Kidney epithelial cell (primary cell): ENCODE measurements around the gene TRAF3IP3. TPM values are rescaled to one million over a fixed set of nuclear protein-coding genes. Genes with fewer than 3 reads are reported as not detected.

ENCODE experiments used
- DNase-seq: peaks from one replicate; pipeline ENCODE4 v3.0.0-alpha.2; 2010; ENCODE audit warnings: low read depth
- H3K27me3 ChIP-seq: 2 replicates; pipeline ENCODE4 v1.6.0; 2011; ENCODE audit warnings: low read length; ENCODE audit not compliant: control insufficient read depth, insufficient read depth
- H3K36me3 ChIP-seq: 2 replicates; pipeline ENCODE4 v1.5.1; 2011; ENCODE audit warnings: low read length; ENCODE audit not compliant: control insufficient read depth, insufficient read depth
- H3K4me3 ChIP-seq: 2 replicates; pipeline ENCODE4 v1.5.1; 2011; ENCODE audit warnings: low read depth, mild to moderate bottlenecking, control low read depth, low read length
- total RNA-seq: library from RNA; depleted of rRNA; stranded (reverse); fragments of >200 nt; gene quantifications from 2 replicates; pipeline ENCODE4 v1.2.3, GENCODE V29; 2015
- TF ChIP-seq, protein P1 (sequence below): IDR thresholded peaks from 2 replicates; pipeline ENCODE4 v1.5.1; 2011; ENCODE audit warnings: mild to moderate bottlenecking, moderate library complexity, low read length, control low read depth, inconsistent platforms; ENCODE audit not compliant: insufficient read depth, poor library complexity, severe bottlenecking

Gene TRAF3IP3
- total RNA-seq, 1 donor from 2014 or later = not detected

DNA sequence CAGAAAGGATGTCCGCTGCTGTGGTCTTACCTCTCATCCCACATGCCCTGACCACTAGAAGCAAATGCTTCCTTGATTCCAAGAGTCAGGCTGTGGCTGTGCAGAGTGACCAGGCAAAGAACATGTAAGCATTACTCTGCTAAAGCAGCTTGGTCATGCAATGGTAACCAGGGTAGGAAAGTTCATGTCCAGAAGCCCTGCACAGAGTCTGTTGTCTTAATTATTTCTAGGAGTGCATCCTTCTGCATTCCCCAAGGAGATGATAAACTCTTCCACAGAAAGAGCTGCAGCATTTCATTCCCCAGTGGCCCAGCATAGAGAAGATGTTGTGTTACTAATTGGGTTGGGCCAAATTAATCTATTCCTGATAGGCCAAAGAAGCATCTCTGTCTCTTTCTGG is 61.8 kb downstream of the TRAF3IP3 start:
- Histone ChIP-seq H3K4me3 (no peak overlapping the region), H3K36me3 (no peaks in the 10 kb centered on the region), H3K27me3 (no peaks in the 10 kb centered on the region)
- TF ChIP-seq, protein P1, sequence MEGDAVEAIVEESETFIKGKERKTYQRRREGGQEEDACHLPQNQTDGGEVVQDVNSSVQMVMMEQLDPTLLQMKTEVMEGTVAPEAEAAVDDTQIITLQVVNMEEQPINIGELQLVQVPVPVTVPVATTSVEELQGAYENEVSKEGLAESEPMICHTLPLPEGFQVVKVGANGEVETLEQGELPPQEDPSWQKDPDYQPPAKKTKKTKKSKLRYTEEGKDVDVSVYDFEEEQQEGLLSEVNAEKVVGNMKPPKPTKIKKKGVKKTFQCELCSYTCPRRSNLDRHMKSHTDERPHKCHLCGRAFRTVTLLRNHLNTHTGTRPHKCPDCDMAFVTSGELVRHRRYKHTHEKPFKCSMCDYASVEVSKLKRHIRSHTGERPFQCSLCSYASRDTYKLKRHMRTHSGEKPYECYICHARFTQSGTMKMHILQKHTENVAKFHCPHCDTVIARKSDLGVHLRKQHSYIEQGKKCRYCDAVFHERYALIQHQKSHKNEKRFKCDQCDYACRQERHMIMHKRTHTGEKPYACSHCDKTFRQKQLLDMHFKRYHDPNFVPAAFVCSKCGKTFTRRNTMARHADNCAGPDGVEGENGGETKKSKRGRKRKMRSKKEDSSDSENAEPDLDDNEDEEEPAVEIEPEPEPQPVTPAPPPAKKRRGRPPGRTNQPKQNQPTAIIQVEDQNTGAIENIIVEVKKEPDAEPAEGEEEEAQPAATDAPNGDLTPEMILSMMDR = no peak
- DNase-seq = no peak

DNA sequence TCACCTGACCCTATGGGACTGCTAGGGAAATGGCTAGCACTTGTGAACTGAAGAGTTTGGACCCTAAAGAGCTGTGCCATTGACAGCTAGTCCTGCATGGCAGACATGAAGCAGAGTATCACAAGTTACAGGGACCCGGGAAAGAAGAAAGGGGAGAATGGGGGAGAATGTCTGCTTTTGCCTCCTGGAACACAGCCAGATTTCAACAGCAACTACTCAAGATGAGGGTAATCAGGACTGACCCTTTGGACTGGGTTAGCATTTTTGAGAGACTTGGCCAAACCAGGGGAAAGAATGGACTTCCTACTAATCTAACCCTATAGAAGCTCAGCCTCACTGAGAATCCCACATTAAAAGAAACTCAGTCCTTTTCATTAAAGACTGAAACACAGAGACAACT is 63.2 kb downstream of the TRAF3IP3 start:
- no peak for DNase-seq
- TF ChIP-seq, protein P1 = no peak
- Histone ChIP-seq H3K4me3 (no peak overlapping the region), H3K36me3 (no peaks in the 10 kb centered on the region), H3K27me3 (no peaks in the 10 kb centered on the region)

DNA sequence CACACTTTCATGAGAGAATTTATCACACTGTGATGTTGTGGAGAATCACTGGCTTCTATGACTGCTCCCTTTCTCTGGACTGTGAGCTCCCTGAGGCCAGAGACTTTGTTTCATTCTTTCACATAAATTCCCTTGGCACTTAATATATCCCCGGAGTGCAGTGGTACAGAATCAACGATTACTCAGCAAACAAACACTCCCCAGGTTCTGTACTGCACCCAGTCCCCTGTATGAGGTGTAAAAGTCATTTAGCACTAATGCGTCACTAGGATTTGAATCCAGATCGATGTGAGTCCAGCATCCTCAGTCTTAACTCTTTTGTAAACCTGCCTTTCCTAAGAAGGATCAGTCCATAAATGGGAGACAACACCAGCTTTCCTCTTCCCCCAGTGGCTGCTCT is 65.1 kb downstream of the TRAF3IP3 start:
- Histone ChIP-seq H3K27me3 (no peaks in the 10 kb centered on the region), H3K36me3 (no peaks in the 10 kb centered on the region), H3K4me3 (no peak overlapping the region)
- DNase-seq = no peak
- TF ChIP-seq, protein P1 = no peak

DNA sequence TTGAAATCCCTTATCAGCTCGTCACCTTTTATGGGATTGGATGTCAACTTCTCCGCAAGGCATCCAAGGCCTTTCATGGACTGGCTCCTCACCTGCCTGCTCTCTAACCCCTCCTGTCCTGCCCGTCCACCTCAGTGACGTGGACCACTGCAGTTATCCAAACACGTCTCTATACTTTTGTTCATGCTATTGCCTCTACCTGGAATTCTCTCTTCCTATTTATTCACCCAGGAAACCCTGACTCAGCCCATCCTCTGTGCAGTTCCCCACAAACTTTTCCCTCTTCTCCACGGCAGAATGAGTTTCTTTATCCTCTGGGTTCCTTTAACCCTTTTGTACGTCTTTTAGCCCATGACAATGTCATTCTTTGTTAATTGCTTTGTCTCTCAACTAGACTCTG is 66.9 kb downstream of the TRAF3IP3 start:
- DNase-seq = no peak
- Histone ChIP-seq H3K4me3 (no peak overlapping the region), H3K36me3 (no peaks in the 10 kb centered on the region), H3K27me3 (no peaks in the 10 kb centered on the region)
- TF ChIP-seq, protein P1 = no peak

DNA sequence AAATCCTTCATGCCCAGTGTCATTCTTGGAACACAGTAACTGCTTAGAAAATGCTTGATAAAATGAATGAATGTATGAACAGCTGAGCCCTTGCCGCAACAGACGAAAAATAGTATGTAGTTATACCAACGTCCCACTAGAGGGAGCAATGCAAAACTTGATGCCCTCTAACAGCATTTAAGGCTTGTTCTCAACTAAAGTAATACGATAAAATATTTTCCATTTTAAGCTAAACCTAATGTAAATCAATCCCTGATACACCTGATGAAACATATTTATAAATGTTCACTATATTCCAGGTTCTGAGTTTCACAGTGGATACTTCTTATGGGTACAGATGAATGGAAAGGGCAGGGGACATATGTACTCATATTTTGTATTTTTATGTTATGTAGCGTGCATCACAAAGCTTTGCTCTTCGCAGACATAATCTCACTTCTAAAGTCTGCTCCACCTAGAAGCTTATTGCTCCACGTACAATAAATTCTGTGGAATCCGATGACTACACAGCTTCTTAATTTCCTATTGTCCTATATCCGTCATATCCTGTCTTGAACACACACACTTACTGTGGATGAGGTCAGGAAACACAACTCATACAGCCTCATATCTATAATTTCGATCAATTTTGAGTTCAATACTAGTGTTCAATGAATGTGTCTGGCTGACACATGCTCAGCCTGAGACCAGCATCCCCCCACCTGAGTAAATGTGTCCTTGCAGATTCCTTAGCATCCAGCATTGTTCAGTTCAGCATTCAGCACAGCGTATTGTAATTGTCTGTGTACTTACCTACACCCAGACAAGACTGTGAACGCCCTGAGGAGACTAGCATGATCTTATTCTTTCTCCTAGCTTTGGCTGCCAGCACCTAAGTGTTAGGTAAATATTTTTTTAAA is 67.5 kb downstream of the TRAF3IP3 start:
- Histone ChIP-seq H3K36me3 (no peaks in the 10 kb centered on the region), H3K27me3 (no peaks in the 10 kb centered on the region), H3K4me3 (no peak overlapping the region)
- TF ChIP-seq, protein P1 = peak; percentile 74
- no peak for DNase-seq
